SK-N-MC (cell line): ENCODE data around the gene ERFE.

Source experiments
- DNase-seq: peaks from one replicate; pipeline ENCODE4 v3.0.0-alpha.2; 2011; ENCODE audit warnings: low read depth, low spot score
- H3K27ac ChIP-seq: fragments of 200-600 bp; sonication (generic); 2 replicates; pipeline ENCODE4 v1.5.1; 2016; ENCODE audit warnings: mixed run types
- H3K36me3 ChIP-seq: fragments of 200-600 bp; sonication (generic); 2 replicates; pipeline ENCODE4 v1.6.1; 2017; ENCODE audit warnings: antibody characterized with exemption, low read length, mixed read lengths; ENCODE audit not compliant: insufficient read depth
- H3K4me3 ChIP-seq: fragments of 200-600 bp; sonication (generic); 2 replicates; pipeline ENCODE4 v1.5.1; 2016
- H3K9ac ChIP-seq: fragments of 200-600 bp; sonication (generic); 2 replicates; pipeline ENCODE4 v1.8.0; 2017; ENCODE audit warnings: mixed run types, mixed read lengths; ENCODE audit not compliant: insufficient read length
- H3K9me3 ChIP-seq: fragments of 200-600 bp; sonication (generic); 2 replicates; pipeline ENCODE4 v1.6.1; 2017; ENCODE audit warnings: low read depth, mild to moderate bottlenecking, antibody characterized with exemption, low read length, moderate library complexity, mixed read lengths
- EZH2 ChIP-seq: fragments of 200-600 bp; sonication (generic); IDR thresholded peaks from one replicate; pipeline ENCODE4 v1.6.1; 2017; ENCODE audit warnings: antibody characterized with exemption
- FOXP2 ChIP-seq: optimal IDR thresholded peaks from 2 replicates; pipeline ENCODE3; 2011; ENCODE audit warnings: mild to moderate bottlenecking, moderate library complexity; ENCODE audit not compliant: insufficient read depth; ENCODE audit errors: extremely low read length, control extremely low read depth
- POLR2AphosphoS5 ChIP-seq: IDR thresholded peaks from 2 replicates; pipeline ENCODE4 v1.6.1; 2012; ENCODE audit warnings: mild to moderate bottlenecking, low read depth, low read length, borderline replicate concordance

ERFE gene

GRCh38 chr2:238134393-238134785 is 24.4 kb upstream of the ERFE start:
- Histone ChIP-seq H3K4me3 (no peak overlapping the region), H3K9me3 (no peaks in the 10 kb centered on the region), H3K36me3 (no peaks in the 10 kb centered on the region), H3K27ac (no peak overlapping the region), H3K9ac (no peak overlapping the region)
- DNase-seq = no peak
- no peak for TF ChIP-seq POLR2AphosphoS5

- no peak overlapping the region for H3K4me3 ChIP-seq
- no peak for DNase-seq
- no peak overlapping the region for H3K27ac ChIP-seq
- TF ChIP-seq EZH2 (no peak), FOXP2 (no peak)
- no peaks in the 10 kb centered on the region for H3K36me3 ChIP-seq
- no peaks in the 10 kb centered on the region for H3K9me3 ChIP-seq
- H3K9ac ChIP-seq = no peak overlapping the region
Observed at GRCh38 chr2:238135601-238136150, 23.1 kb upstream of the ERFE start.

DNA sequence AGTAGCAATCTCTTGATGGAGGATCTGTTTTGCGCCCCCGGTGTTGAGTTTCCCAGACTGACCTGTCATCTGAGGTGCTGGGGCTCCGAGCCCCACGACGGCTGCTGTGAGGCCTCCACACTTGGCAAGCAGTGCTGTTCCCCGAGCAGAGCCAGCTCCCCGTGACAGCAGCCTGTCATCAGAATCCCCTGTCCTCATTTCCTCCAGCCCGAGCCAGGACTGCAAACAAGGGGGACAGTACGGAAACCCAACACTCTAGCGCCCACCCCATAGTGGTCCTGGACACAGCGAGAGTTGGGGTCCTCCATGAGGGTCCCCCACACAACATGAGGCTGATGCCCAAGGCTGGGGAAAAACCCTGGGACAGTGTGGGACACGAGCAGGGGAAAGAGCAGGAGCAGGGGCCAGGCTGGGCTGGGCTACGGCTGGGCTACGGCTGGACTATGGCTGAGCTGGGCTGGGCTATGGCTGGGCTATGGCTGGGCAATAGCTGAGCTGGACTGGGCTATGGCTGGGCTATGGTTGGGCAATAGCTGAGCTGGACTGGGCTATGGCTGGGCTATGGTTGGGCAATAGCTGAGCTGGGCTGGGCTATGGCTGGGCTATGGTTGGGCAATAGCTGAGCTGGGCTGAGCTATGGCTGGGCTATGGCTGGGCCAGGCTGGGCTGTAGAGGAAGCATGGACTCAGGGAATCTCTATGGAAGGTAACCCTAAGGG is 21.8 kb upstream of the ERFE start:
- Histone ChIP-seq H3K36me3 (no peaks in the 10 kb centered on the region), H3K4me3 (no peak overlapping the region), H3K27ac (no peak overlapping the region), H3K9ac (no peak overlapping the region), H3K9me3 (no peaks in the 10 kb centered on the region)
- TF ChIP-seq FOXP2 (no peak), EZH2 (no peak), POLR2AphosphoS5 (no peak)
- no peak for DNase-seq

DNA sequence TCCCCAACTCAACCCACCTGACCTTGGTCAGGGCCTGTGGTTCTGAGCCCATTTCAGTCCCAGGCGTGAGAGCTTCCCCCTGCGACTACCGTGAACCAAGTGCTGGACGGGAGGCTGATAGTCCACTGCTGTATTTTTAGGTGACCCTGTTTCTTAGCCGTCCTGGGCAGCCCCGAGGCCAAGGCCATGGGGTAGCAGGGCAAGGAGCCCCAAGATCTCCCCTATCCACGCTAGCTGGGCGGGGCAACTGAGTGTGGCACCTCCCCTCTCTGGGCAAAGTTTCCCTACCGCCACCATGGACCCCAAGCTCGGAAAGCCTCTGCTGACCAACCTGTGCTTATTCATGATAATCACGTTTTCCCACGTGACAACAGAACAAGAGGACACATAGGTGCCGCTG is 20.9 kb upstream of the ERFE start:
- no peak overlapping the region for H3K27ac ChIP-seq
- no peaks in the 10 kb centered on the region for H3K36me3 ChIP-seq
- H3K9me3 ChIP-seq = no peaks in the 10 kb centered on the region
- no peak for DNase-seq
- no peak overlapping the region for H3K9ac ChIP-seq
- H3K4me3 ChIP-seq = no peak overlapping the region
- TF ChIP-seq EZH2 (no peak), FOXP2 (no peak), POLR2AphosphoS5 (no peak)

DNA sequence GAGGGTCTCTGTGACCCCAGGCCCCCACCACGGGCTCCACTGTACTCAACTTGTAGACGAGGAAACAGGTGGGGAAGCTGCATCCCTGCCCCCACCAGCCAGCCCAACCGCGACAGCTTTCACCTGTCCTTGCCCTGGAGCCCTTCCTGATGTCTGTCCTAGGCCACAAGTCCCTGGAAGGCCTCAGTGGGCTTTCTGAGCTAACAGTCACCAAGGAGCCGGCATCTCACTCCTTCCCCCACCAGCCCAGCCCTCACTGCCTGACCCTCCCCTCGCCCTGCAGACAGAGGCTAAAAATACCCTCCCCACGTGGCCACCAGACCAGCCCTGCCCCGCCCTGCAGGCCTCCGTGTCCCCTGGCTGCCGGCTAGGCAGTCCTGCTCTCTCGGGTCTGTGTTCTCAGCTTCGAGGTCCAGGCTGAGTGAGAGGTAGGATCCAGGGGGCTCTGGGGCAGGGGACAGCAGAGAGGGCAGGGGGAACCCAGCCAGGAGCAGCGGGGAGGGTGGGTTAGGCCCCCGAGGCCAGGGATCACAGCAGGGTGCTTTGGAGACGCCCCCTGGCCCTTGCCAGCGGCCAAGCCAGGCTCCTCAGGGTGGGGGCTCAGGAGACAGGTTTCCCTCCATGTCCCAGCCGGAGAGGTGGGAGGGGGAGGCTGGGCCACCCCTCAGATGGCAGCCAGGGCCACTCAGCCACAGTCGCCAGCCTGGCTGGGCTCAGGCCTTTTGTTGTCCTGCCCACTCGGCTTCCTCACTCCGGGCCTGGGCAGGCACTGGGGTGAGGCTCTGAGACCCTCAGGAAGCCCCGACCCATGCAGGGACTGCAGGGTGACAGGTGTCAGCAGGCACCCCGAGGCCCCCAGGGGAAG is 20.2 kb upstream of the ERFE start, which contains the start of gene KLHL30:
TSS of gene KLHL30 (plus strand) at position 338 of the 865 bp plus-strand sequence. CDS start 2,087 bp downstream, outside the sequence.
- DNase-seq = no peak
- H3K27ac ChIP-seq = no peak within 1 kb of the TSS

GRCh38 chr2:238139196-238140039 is 19.4 kb upstream of the ERFE start:
- Histone ChIP-seq H3K9me3 (no peaks in the 10 kb centered on the region), H3K4me3 (no peak overlapping the region), H3K27ac (no peak overlapping the region), H3K9ac (no peak overlapping the region), H3K36me3 (no peaks in the 10 kb centered on the region)
- DNase-seq = no peak
- TF ChIP-seq POLR2AphosphoS5 (no peak), FOXP2 (no peak), EZH2 (no peak)

More for the DNA sequence above, 20.2 kb upstream of the ERFE start, which contains the start of gene KLHL30:
- Histone ChIP-seq H3K9me3 (no peaks in the 10 kb centered on the region), H3K9ac (no peak within 1 kb of the TSS), H3K4me3 (no peak within 1 kb of the TSS), H3K36me3 (no peaks in the 10 kb centered on the region)
- TF ChIP-seq EZH2 = no peak
- no peak for TF ChIP-seq FOXP2
- no peak for TF ChIP-seq POLR2AphosphoS5

GRCh38 chr2:238140040-238140439 is 18.7 kb upstream of the ERFE start:
- TF ChIP-seq POLR2AphosphoS5 = no peak
- no peak for TF ChIP-seq FOXP2
- no peak for TF ChIP-seq EZH2
- no peak for DNase-seq
- Histone ChIP-seq H3K36me3 (no peaks in the 10 kb centered on the region), H3K9ac (no peak overlapping the region), H3K4me3 (no peak overlapping the region), H3K9me3 (no peaks in the 10 kb centered on the region), H3K27ac (no peak overlapping the region)

DNA sequence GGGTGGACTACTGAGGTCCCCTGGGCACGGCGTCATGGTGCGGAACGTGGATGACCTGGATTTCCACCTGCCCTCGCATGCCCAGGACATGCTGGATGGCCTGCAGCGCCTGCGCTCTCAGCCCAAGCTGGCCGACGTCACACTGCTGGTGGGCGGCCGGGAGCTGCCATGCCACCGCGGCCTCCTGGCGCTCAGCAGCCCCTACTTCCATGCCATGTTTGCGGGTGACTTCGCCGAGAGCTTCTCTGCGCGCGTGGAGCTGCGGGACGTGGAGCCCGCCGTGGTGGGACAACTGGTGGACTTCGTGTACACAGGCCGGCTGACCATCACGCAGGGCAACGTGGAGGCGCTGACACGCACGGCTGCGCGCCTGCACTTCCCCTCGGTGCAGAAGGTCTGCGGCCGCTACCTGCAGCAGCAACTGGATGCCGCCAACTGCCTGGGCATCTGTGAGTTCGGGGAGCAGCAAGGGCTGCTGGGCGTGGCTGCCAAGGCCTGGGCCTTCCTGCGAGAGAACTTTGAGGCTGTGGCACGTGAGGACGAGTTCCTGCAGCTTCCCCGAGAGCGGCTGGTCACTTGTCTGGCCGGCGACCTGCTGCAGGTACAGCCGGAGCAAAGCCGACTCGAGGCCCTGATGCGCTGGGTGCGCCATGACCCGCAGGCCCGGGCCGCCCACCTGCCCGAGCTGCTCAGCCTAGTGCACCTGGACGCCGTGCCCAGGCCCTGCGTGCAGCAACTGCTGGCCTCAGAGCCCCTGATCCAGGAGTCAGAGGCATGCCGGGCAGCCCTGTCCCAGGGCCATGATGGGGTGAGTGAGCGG is 17.8 kb upstream of the ERFE start:
- H3K9me3 ChIP-seq = no peaks in the 10 kb centered on the region
- no peak overlapping the region for H3K4me3 ChIP-seq
- no peak for TF ChIP-seq EZH2
- TF ChIP-seq FOXP2 = no peak
- TF ChIP-seq POLR2AphosphoS5 = no peak
- no peak overlapping the region for H3K9ac ChIP-seq
- no peaks in the 10 kb centered on the region for H3K36me3 ChIP-seq
- no peak overlapping the region for H3K27ac ChIP-seq
- DNase-seq = no peak
